HG03066 (cell line): ENCODE results near the gene ZNF526.
A peak's percentile ranks its signal among the peaks of the same experiment; 100 is the strongest.
"Not testable (repeated sequence)": the region's sequence is repeated elsewhere in the genome, so short reads cannot be mapped to it uniquely, and the experiment has no call there.

Experiments
- ATAC-seq: cut with Tn5 transposase; IDR thresholded peaks from one replicate; pipeline ENCODE4 v1.9.1; 2021; ENCODE audit warnings: low read depth; ENCODE audit not compliant: unreplicated experiment

The ZNF526 gene

GRCh38 chr19:42254850-42255765 lies 35.0 kb downstream of the ZNF526 start, which contains the start of gene ERF:
TSS of gene ERF (minus strand) at chr19:42255128. CDS start at chr19:42254999, 129 bp downstream.
- peak; percentile 57 for ATAC-seq

- ATAC-seq, result no peak
Observed at GRCh38 chr19:42255766-42256745, 35.9 kb downstream of the ZNF526 start.

GRCh38 chr19:42257842-42258241 lies 37.7 kb downstream of the ZNF526 start:
- not testable (repeated sequence) for ATAC-seq

- ATAC-seq, result no peak
Observed at GRCh38 chr19:42261763-42262162, 41.7 kb downstream of the ZNF526 start.

GRCh38 chr19:42266105-42266504 lies 46.0 kb downstream of the ZNF526 start:
- not testable (repeated sequence) for ATAC-seq

GRCh38 chr19:42266928-42267603 lies 47.0 kb downstream of the ZNF526 start:
- ATAC-seq, result not testable (repeated sequence)

DNA sequence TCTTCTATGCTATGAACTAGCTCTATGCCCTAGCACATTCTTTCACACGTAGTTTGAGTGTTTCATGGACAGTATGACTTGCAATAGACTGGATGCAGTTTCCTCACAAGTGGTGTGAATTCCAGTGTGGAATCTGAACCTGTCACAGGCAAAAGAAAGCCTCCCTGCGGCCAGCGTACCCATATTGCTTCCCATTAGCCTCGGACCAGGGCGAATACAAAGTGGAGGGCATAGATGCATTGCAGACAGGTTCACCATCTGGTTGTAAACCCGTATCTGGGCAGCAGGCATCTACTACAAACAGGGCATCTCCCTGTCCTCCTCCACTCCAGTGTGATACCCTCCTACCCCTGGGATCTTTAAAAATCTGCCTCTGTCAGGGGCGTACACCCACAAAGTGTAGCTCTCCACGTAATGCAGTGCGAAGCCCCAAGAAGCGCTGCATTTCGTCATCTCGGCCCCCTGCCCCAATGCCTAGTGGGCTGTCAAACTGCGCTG lies 47.6 kb downstream of the ZNF526 start:
- no peak for ATAC-seq

DNA sequence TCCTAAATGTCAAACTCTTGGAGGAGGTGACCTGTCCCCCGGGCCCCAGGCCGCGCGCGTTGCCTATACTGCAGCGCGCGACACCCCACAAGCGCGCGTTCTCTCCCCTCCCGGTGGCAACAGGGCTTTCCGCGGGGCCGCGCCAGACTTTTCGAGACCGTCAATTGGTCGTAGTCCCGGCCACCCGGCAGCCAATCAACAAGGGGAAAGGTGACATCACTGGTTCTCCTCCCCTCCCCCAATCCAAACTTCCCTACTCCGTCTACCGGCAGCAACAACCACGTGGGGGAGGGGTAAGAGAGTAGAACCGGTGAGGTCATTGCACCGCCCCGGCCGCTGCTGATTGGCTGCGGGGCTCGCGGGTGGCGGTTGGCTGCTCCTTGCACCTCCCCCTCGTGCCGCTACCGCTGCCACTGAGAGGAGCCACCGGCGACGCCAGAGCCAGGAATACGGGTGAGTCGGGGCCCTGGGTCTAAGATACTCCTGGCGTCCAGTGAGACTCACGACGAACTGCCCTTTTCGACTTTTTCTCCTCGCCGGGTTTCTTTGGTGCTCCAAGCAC lies 48.1 kb downstream of the ZNF526 start:
- ATAC-seq, result peak; percentile 51

- ATAC-seq, result peak; percentile 80
Observed at GRCh38 chr19:42268704-42269477, 48.8 kb downstream of the ZNF526 start, which contains the start of gene CIC. TSS of gene CIC (plus strand) at chr19:42269252. CDS start at chr19:42271784, 2,532 bp downstream.

- ATAC-seq, result no peak
Observed at GRCh38 chr19:42269478-42270345, 49.6 kb downstream of the ZNF526 start.

- no peak for ATAC-seq
Observed at GRCh38 chr19:42270346-42271044, 50.4 kb downstream of the ZNF526 start.

- ATAC-seq, result no peak
Observed at GRCh38 chr19:42271045-42271419, 50.9 kb downstream of the ZNF526 start.

GRCh38 chr19:42271861-42272534 lies 51.9 kb downstream of the ZNF526 start:
- ATAC-seq, result no peak

GRCh38 chr19:42272535-42272897 lies 52.4 kb downstream of the ZNF526 start:
- ATAC-seq, result no peak

DNA sequence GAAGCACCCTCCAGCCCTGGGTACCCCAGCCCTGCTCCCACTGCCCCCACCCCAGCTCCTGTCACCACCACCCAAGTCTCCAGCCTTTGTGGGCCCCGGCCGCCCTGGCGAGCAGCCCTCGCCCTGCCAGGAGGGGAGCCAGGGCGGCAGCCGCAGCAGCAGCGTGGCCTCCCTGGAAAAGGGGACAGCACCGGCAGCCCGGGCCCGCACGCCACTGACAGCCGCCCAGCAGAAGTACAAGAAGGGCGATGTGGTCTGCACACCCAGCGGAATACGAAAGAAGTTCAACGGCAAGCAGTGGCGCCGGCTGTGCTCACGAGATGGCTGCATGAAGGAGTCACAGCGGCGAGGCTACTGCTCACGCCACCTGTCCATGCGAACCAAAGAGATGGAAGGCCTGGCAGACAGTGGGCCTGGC lies 52.9 kb downstream of the ZNF526 start:
- no peak for ATAC-seq

- ATAC-seq, result no peak
Observed at GRCh38 chr19:42273407-42274064, 53.4 kb downstream of the ZNF526 start.
